ENCODE data around the gene TTC34. TPM values are rescaled to one million over a fixed set of nuclear protein-coding genes. Genes with fewer than 3 reads are reported as not detected.

Gene TTC34
- total and polyA plus RNA-seq, 2 of the 4 experiments (the other 2 are of a cell fraction): under 0.01 to 0.09 TPM

DNA sequence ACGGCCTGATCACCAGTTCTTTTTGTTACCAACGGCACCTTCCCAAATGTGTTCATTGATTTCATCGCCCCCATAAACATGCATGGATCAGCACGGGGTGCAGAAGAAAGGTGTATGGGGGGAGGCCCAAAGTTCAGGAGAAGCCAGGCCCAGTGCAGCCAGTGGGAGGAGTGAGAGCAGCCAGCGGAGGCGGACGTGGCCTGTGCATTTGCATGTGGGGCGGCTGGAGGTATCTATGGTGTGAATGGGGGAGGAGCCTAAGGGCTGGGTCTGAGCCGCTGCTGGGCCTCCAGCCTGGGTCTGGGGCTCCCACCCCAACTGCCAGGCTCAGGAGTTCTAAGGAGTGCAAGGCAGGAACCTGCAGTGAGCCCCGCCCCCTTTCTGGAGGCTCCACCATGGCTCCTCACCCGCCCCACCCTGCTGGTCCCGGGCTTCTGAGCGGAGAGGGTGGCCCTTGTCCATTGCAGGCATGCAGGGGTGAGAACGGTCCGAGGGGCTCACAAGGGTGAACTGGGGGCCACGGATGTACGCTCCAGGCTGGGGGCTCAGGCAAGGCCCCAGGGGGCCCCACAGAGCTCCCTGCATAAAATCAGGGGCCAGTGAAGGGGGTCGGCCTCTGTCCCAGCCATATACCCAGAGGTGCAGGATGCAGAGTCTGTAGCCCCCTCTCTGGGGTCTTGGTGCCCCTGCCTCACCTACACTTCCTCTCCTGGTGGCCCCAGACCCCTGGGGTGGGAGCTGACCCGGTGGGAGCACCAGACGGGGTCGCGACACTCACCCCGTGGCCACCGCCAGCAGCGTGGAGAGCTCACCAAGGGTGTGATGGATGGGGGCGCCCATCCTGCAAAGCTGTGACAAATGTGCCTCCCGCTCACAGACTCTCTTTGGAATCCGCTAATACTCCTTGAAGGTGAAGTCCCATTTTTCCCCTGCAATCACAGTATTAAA lies 31.3 kb upstream of the TTC34 start:
- Histone ChIP-seq H3K9me1 (ENCODE audit: insufficient read depth, low read length) (no peaks in the 10 kb centered on the region), H3K4ac (ENCODE audit: low read depth, low read length) (no peak overlapping the region), H2AK9ac (replicated peaks; ENCODE audit: low read depth, low read length, poor library complexity) (no peak overlapping the region), H3K27ac (ENCODE audit: insufficient read depth, low read length) (no peak overlapping the region), H3K9ac (ENCODE audit: low read depth, low read length) (no peak overlapping the region), H3K4me2 (ENCODE audit: low read depth, low read length) (no peak overlapping the region), H3K4me3 (ENCODE audit: insufficient read depth, low read depth, low read length) (no peak overlapping the region), H3K23ac (ENCODE audit: low read depth, low read length) (no peak overlapping the region), H3K9me3 (ENCODE audit: control insufficient read depth, insufficient read depth, low read length) (peaks cover 62% of the 10 kb centered on the region), H3K36me3 (ENCODE audit: control insufficient read depth, insufficient read depth, low read length) (no peaks in the 10 kb centered on the region), H2BK5ac (ENCODE audit: low read depth, low read length, poor library complexity, severe bottlenecking) (no peak overlapping the region), H3K27me3 (ENCODE audit: control insufficient read depth, insufficient read depth, low read length) (no peaks in the 10 kb centered on the region), H3K56ac (ENCODE audit: extremely low read depth, insufficient read depth, low read length) (no peak overlapping the region), H2BK20ac (ENCODE audit: low read depth, low read length) (no peak overlapping the region), H2AK5ac (ENCODE audit: low read depth, low read length) (no peak overlapping the region), H3K4me1 (ENCODE audit: control insufficient read depth, insufficient read depth, low read length) (no peaks in the 10 kb centered on the region), H2BK120ac (ENCODE audit: low read depth, low read length) (no peak overlapping the region), H4K20me1 (ENCODE audit: insufficient read depth, low read length) (no peaks in the 10 kb centered on the region), H3K79me1 (ENCODE audit: low read depth in 1 of 2, low read length in 2 of 2) (no peaks in the 10 kb centered on the region), H4K8ac (ENCODE audit: low read depth in 2 of 2, low read length in 2 of 2) (no peak overlapping the region), H4K5ac (ENCODE audit: low read depth, low read length) (no peak overlapping the region), H2BK15ac (ENCODE audit: low read depth, low read length) (no peak overlapping the region), H2AFZ (replicated peaks; ENCODE audit: low read length, poor library complexity) (no peak overlapping the region), H3K18ac (ENCODE audit: low read depth, low read length) (no peak overlapping the region), H4K91ac (ENCODE audit: insufficient read depth, low read depth, low read length) (no peak overlapping the region), H3K14ac (replicated peaks; ENCODE audit: low read depth, low read length) (no peak overlapping the region)
- TF ChIP-seq POLR2A (IDR thresholded peaks at IDR 0.05; ENCODE audit: low read depth, low read length) (no peak), SMC3 (IDR thresholded peaks at IDR 0.05; ENCODE audit: low read depth, low read length) (no peak), CHD1 (IDR thresholded peaks at IDR 0.05; ENCODE audit: low read depth, low read length) (no peak)
- TF ChIP-seq, protein P1, sequence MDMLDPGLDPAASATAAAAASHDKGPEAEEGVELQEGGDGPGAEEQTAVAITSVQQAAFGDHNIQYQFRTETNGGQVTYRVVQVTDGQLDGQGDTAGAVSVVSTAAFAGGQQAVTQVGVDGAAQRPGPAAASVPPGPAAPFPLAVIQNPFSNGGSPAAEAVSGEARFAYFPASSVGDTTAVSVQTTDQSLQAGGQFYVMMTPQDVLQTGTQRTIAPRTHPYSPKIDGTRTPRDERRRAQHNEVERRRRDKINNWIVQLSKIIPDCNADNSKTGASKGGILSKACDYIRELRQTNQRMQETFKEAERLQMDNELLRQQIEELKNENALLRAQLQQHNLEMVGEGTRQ (IDR thresholded peaks at IDR 0.05; ENCODE audit: low read depth, low read length): no peak
- ATAC-seq (ENCODE audit: low read depth) (no peak), DNase-seq (no peak)
- intact Hi-C loops (cut with micrococcal nuclease): no loop called here
- dilution Hi-C loops (cut with HindIII; ENCODE audit: low sequenced_read_pairs, unreplicated experiment): no loop called here
- WGBS, 2 experiments (ENCODE audit: extremely low coverage in 2 of 2, insufficient read length in 1 of 2): 71% methylated on average over 6 of the region's 28 CpGs; no CpG with 5 or more reads in 1 of the 2 experiments
- BruUV-seq (replicated peaks): no TSS peak
- CTCF ChIA-PET: no interaction called here
- in situ Hi-C loops (cut with MboI; ENCODE audit: low sequenced_read_pairs): no loop called here
- POLR2A ChIA-PET (ENCODE audit: unreplicated experiment): no interaction called here
